Activated T-cell treated with anti-CD3 and anti-CD28 coated beads for 24 hours (primary cell): ENCODE results near the gene IST1.
"Not testable (repeated sequence)": the region's sequence is repeated elsewhere in the genome, so short reads cannot be mapped to it uniquely, and the experiment has no call there.

Experiments used
- DNase-seq: peaks from one replicate; pipeline ENCODE4 v3.0.0-alpha.2; 2020; ENCODE audit warnings: low read depth

Gene IST1

GRCh38 chr16:71894921-71895678 is at the start of gene IST1:
IST1 (plus strand) TSS chr16:71895531; CDS start chr16:71915641, 20,110 bp downstream.
- peak; percentile 97 for DNase-seq

- DNase-seq, result peak; percentile 91
Measured at GRCh38 chr16:71845639-71846430, 49.5 kb upstream of the IST1 start, which contains the start of gene ATXN1L. ATXN1L (plus strand) TSS chr16:71845976; CDS start chr16:71849741, 3,765 bp downstream.

GRCh38 chr16:71846431-71846830 is 48.9 kb upstream of the IST1 start:
- DNase-seq, result no peak

GRCh38 chr16:71847096-71847495 is 48.2 kb upstream of the IST1 start:
- no peak for DNase-seq

GRCh38 chr16:71848622-71849021 is 46.7 kb upstream of the IST1 start:
- no peak for DNase-seq

- no peak for DNase-seq
Measured at GRCh38 chr16:71851746-71852145, 43.6 kb upstream of the IST1 start.

- DNase-seq, result no peak
Measured at GRCh38 chr16:71852158-71852557, 43.2 kb upstream of the IST1 start.

- DNase-seq, result no peak
Measured at GRCh38 chr16:71852561-71852960, 42.8 kb upstream of the IST1 start.

- no peak for DNase-seq
Measured at GRCh38 chr16:71853413-71853812, 41.9 kb upstream of the IST1 start.

- no peak for DNase-seq
Measured at GRCh38 chr16:71854369-71854948, 40.9 kb upstream of the IST1 start.

- no peak for DNase-seq
Measured at GRCh38 chr16:71855937-71856662, 39.2 kb upstream of the IST1 start.

GRCh38 chr16:71859762-71860521 is 35.4 kb upstream of the IST1 start:
- no peak for DNase-seq

GRCh38 chr16:71863995-71864394 is 31.3 kb upstream of the IST1 start:
- DNase-seq, result no peak

GRCh38 chr16:71865173-71865863 is 30.0 kb upstream of the IST1 start:
- DNase-seq, result no peak

GRCh38 chr16:71867175-71867574 is 28.2 kb upstream of the IST1 start:
- not testable (repeated sequence) for DNase-seq

GRCh38 chr16:71867939-71868338 is 27.4 kb upstream of the IST1 start:
- no peak for DNase-seq

GRCh38 chr16:71869089-71869488 is 26.2 kb upstream of the IST1 start:
- no peak for DNase-seq

- no peak for DNase-seq
Measured at GRCh38 chr16:71870818-71871217, 24.5 kb upstream of the IST1 start.

GRCh38 chr16:71873199-71873598 is 22.1 kb upstream of the IST1 start:
- DNase-seq, result no peak

GRCh38 chr16:71878911-71879310 is 16.4 kb upstream of the IST1 start:
- no peak for DNase-seq

- no peak for DNase-seq
Measured at GRCh38 chr16:71880176-71880575, 15.2 kb upstream of the IST1 start.
